Measurements from ENCODE around the gene C2orf80. TPM values are rescaled to one million over a fixed set of nuclear protein-coding genes. Genes with fewer than 3 reads are reported as not detected.

C2orf80 gene
- not detected for total RNA-seq

DNA sequence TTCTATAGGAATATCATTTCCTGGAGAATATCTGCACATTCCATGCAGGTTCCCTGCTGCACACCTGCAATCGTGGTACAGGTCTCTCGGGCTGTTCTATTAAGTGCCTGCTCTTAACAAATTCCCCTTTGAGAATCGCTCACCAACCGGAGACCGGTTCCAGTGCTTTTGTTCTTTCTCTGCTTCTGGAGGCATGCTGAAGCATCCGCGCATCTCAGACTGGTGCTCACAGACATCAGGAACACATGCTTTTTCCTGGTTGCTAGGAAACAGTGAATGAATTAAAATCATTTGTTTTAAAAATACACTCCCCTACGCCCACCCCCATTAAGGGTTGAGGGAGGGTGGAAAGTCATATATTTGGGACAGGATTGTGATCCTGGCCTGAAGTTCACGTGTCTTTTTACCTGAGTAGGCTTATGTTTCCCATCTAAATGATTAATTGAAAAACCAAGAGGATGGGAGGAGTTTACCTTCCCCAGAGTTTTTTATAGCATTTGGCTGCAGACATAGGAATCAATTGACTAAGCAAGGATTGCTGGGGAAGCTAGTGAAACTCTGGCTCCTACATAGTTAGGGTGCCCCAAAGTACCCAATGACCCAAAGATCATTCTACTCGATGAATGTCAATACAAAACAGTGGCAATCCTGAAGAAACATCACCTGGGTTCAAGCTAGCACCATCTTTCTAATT is at the start of gene C2orf80:
Gene C2orf80 (minus strand): TSS at position 221 of the 694 bp plus-strand sequence. CDS start 3,044 bp downstream, outside the sequence.

DNA sequence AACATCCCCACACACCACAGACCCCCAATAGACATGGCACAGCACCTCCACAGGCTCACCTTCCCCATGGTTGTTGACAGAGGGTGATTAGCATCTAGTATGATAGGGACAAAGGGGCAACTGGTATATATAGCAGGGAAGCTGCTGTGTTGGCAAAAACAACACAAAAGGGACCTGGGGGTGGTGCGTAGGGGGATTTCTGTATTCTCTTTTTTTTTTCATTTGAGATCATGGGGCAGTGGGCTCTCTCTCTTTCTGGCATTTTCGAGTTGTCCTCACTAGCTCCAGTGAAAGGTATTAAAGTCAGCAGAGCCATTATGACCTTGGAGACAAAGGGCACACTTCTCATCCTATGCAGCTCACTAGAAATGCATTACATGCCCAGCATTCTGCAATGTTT is 26.3 kb downstream of the C2orf80 start, which contains the start of gene CRYGA:
Gene CRYGA (minus strand): TSS at position 101 of the 400 bp plus-strand sequence. CDS start 33 bp downstream, at position 68.

DNA sequence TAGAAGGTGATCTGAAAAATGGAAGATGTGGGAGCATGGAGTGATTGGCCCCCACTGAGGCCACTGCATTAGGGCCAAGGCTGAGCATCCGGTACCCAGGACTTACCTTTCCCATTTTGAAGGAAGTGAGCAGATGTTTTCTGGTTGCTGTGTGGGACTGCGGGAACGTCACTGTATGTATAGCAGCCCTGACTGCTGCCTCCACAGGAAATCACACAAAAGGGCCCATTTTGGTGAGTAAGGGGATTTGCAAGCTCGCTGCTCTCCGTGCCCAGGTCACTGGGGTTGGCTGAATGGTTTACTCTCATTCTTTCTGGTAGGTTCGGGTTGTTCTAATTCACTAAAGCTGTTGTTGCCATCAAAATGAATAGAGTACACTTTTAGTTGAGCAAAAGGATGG is 43.8 kb downstream of the C2orf80 start, which contains the start of gene CRYGB:
Gene CRYGB (minus strand): TSS at position 153 of the 400 bp plus-strand sequence. CDS start 38 bp downstream, at position 115.

DNA sequence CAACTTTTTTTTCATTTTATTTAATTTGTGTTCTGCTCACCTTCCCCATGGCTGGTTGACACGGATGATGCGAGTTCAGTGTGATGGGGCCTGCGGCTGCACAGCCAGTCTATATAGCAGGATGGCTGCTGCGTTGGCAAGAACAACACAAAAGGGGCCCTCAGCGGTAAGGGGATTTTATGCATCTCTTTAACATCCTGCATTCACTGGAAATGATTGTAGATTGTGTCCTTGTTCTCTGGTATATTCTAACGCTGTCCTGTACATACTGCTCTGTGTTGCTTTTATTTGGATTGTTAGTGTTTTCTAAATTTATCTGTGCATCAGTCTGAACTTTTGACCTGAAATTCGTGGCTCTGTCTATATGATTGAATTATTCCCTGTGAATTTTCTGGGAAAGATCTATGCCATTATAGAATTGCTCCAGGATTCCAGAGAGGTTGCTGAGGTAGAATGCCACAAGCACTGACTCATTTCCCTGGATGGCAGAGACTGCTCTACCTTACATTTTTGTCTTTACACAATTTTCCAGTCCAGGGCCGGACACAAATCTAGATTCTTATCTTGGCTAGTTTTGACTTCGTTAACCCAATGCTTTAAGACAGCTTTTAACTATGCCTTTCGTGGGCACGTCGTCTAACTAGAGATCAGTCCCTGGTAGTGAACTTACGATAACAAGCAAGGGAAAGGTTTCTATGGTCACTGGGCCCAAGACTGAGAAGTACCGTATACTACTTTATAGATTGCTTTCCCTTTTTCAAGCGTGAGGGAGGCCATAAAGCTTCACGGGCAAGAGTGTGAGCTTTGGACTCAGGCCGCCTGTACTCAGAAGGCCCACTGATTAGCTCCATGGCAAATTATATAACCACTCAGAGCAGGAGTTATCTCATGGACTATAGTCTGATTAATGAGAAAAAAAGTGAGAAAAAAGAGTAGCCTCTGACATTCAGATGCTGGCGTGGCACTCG is 59.8 kb downstream of the C2orf80 start, which contains the start of gene CRYGC:
Gene CRYGC (minus strand): TSS at position 85 of the 968 bp plus-strand sequence. CDS start 36 bp downstream, at position 49.

DNA sequence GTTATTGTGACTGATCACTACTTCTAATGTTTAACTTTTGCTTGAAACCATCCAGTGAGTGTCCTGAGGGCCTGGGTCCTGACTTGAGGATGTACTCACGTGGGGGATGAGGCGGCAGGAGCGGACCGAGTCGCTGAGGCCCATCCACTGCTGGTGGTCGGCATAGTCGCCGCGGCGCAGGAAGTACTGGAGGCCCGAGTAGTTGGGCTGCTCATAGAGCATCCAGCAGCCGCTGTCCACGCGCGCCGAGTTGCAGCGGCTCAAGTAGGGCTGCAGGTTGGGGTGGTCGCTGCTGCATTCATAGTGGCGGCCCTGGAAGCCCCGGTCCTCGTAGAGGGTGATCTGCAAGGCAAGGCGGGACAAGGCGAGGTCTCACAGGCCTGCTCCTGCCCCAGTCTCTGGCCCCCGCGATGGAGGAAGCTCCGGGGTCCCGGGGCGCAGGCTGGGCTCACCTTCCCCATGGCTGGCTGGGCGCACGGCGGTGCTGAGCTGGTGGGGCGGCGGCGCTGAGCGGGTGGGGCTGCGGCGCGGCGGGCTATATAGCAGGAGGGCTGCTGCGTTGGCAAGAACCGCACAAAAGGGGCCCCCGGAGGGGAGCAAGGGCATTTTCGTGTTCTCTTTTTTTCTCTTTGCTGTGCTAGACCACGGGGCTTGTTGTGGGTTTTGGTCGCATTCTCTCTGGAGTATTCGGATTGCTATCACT is 65.7 kb downstream of the C2orf80 start, which contains the start of gene CRYGD:
Gene CRYGD (minus strand): TSS at position 512 of the 703 bp plus-strand sequence. CDS start 51 bp downstream, at position 461.

Other genes starting within 250 kb of the C2orf80 start
- 10 to 100 TPM; 12.0 to 19.6 TPM for gene PLEKHM3, start 164.5 kb downstream of the C2orf80 start, total RNA-seq
- gene CRYGD, start 65.5 kb downstream of the C2orf80 start, total RNA-seq: under 1 TPM in 1 of 2 donors, not detected in 1; 0.33 TPM
- not detected for gene CRYGC, start 60.2 kb downstream of the C2orf80 start, total RNA-seq
- gene CRYGB, start 43.9 kb downstream of the C2orf80 start, total RNA-seq: not detected
- not detected for gene CRYGA, start 26.4 kb downstream of the C2orf80 start, total RNA-seq
- 100 to 1,000 TPM; 142 to 222 TPM for gene IDH1, start 65.0 kb upstream of the C2orf80 start, total RNA-seq
- gene PIKFYVE, start 76.2 kb upstream of the C2orf80 start, total RNA-seq: 10 to 100 TPM; 52.9 to 54.7 TPM
- under 1 TPM in 1 of 2 donors, not detected in 1; under 0.01 TPM for gene PTH2R, start 216.8 kb upstream of the C2orf80 start, total RNA-seq

Measured in melanocyte of skin (primary cell).